Calu3 (cell line): Measurements from ENCODE around the gene SGCD. TPM values are rescaled to one million over a fixed set of nuclear protein-coding genes. Genes with fewer than 3 reads are reported as not detected.

Experiments
- BruUV-seq: library from RNA; stranded (reverse); fragments of 400-500 nt; replicated peaks from 2 replicates; lab custom pipeline; 2021; lab: Mats Ljungman, UMichigan
- CTCF ChIA-PET: fragments of 300-600 bp; sonication (Branson Sonifier 250); formaldehyde crosslinking; loops from one replicate; lab custom pipeline; 2022; ENCODE audit warnings: antibody characterized with exemption; lab: Charles Lee
- DNase-seq: peaks from one replicate; pipeline ENCODE4 v3.0.0; 2022
- H3K27ac Mint-ChIP-seq: one replicate; pipeline ENCODE4 v1.8.0; 2022; ENCODE audit warnings: mixed read lengths; ENCODE audit not compliant: unreplicated experiment
- H3K27me3 Mint-ChIP-seq: one replicate; pipeline ENCODE4 v1.8.0; 2022; ENCODE audit warnings: mixed read lengths; ENCODE audit not compliant: unreplicated experiment
- H3K36me3 Mint-ChIP-seq: one replicate; pipeline ENCODE4 v1.8.0; 2022; ENCODE audit warnings: mild to moderate bottlenecking, moderate library complexity, mixed read lengths; ENCODE audit not compliant: insufficient read depth, unreplicated experiment
- H3K4me1 Mint-ChIP-seq: one replicate; pipeline ENCODE4 v1.8.0; 2022; ENCODE audit warnings: mild to moderate bottlenecking, low read depth, mixed read lengths; ENCODE audit not compliant: unreplicated experiment
- H3K4me3 Mint-ChIP-seq: one replicate; pipeline ENCODE4 v1.8.0; 2022; ENCODE audit warnings: mild to moderate bottlenecking, low read depth, moderate library complexity, mixed read lengths; ENCODE audit not compliant: unreplicated experiment
- H3K9me3 Mint-ChIP-seq: one replicate; pipeline ENCODE4 v1.8.0; 2022; ENCODE audit warnings: low read depth, mixed read lengths; ENCODE audit not compliant: unreplicated experiment
- intact Hi-C: fragments of 100-400 bp; cut with micrococcal nuclease; formaldehyde crosslinking; loops from one replicate; pipeline ENCODE4 v1.10.0; 2022; ENCODE audit not compliant: unreplicated experiment
- total RNA-seq: library from RNA; stranded (reverse); gene quantifications from 2 replicates; pipeline ENCODE4 v1.2.3, GENCODE V29; 2022
- TF ChIP-seq, protein P1 (sequence below): fragments of 200-600 bp; IDR thresholded peaks from one replicate; pipeline ENCODE4 v1.8.0; 2022; ENCODE audit warnings: antibody characterized with exemption; ENCODE audit not compliant: unreplicated experiment

The SGCD gene
- total RNA-seq, 1 experiment from 2014 or later = not detected

DNA sequence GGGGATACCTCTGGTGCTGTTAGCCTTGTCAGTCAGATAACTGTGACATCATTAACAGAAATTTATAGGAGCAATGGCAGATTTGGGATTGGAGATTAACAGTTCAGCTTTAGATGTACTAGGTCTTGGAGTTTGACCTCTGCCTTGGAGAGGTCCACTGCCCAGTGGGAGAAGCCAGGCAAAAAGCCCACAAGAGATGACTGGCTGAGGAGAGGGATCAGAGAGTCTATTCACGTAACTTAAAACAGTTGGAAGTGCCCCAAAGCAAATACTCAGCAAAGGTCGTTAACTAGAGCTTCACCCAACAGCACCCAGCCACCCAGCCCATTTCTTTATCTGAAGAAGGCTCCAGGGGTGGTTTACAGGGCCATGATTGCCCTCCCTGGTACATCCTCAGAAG is 290.5 kb downstream of the SGCD start:
- no peaks in the 10 kb centered on the region for H3K9me3 Mint-ChIP-seq
- TF ChIP-seq, protein P1, sequence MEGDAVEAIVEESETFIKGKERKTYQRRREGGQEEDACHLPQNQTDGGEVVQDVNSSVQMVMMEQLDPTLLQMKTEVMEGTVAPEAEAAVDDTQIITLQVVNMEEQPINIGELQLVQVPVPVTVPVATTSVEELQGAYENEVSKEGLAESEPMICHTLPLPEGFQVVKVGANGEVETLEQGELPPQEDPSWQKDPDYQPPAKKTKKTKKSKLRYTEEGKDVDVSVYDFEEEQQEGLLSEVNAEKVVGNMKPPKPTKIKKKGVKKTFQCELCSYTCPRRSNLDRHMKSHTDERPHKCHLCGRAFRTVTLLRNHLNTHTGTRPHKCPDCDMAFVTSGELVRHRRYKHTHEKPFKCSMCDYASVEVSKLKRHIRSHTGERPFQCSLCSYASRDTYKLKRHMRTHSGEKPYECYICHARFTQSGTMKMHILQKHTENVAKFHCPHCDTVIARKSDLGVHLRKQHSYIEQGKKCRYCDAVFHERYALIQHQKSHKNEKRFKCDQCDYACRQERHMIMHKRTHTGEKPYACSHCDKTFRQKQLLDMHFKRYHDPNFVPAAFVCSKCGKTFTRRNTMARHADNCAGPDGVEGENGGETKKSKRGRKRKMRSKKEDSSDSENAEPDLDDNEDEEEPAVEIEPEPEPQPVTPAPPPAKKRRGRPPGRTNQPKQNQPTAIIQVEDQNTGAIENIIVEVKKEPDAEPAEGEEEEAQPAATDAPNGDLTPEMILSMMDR = no peak
- CTCF ChIA-PET = no interaction called here
- H3K4me3 Mint-ChIP-seq = no peak overlapping the region
- H3K27ac Mint-ChIP-seq = no peak overlapping the region
- intact Hi-C loops = no loop called here
- BruUV-seq = no TSS peak
- H3K27me3 Mint-ChIP-seq = peaks cover 15% of the 10 kb centered on the region
- no peak for DNase-seq
- H3K4me1 Mint-ChIP-seq = no peaks in the 10 kb centered on the region
- H3K36me3 Mint-ChIP-seq = no peaks in the 10 kb centered on the region

DNA sequence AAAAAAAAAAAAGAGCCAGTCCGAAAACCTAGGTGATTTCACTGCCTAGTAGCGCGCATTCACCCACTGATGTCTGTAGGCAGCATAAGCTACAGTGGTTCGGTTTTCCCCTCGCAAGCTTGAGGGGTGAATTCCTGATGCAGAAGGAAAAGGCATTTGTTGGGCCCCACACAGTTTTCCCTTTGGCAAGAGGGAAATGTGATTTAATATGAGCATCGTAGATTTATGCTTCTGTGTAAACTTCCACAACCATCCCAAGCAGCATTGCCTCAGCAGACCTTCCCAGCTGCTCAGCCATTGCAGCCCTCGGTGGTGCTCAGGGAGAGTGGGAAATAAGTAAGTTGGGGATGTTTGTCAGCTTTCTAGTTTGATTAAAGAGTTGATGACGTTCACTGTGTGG is 291.6 kb downstream of the SGCD start:
- no peaks in the 10 kb centered on the region for H3K9me3 Mint-ChIP-seq
- H3K27ac Mint-ChIP-seq = no peak overlapping the region

DNA sequence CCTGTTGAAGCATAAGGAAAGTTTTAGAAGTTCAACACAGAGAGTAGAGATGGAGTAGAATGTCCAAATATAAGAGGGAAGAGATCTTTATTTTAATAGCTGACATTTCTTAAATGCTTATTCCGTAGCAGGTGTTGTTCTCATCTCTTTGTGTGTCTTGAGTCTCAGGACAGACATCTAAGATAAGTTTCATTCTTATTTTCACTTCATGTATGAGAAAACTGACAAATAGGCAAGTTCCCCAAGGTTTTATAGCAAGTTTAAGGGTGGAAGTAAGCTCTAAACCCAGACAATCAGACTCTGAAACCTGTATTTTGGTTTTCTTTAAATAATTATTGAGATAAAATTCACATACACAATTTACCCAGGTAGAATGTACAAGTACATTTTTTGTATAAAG is 294.8 kb downstream of the SGCD start:
- Mint-ChIP-seq H3K9me3 (no peaks in the 10 kb centered on the region), H3K4me1 (no peaks in the 10 kb centered on the region), H3K27ac (no peak overlapping the region), H3K27me3 (peaks cover 15% of the 10 kb centered on the region), H3K36me3 (no peaks in the 10 kb centered on the region), H3K4me3 (no peak overlapping the region)
- no TSS peak for BruUV-seq
- TF ChIP-seq, protein P1 = no peak
- no peak for DNase-seq
- CTCF ChIA-PET = no interaction called here
- intact Hi-C loops = no loop called here

More for the DNA sequence above, 291.6 kb downstream of the SGCD start:
- TF ChIP-seq, protein P1 = no peak
- no TSS peak for BruUV-seq
- intact Hi-C loops = no loop called here
- Mint-ChIP-seq H3K36me3 (no peaks in the 10 kb centered on the region), H3K27me3 (peaks cover 15% of the 10 kb centered on the region), H3K4me3 (no peak overlapping the region), H3K4me1 (no peaks in the 10 kb centered on the region)
- CTCF ChIA-PET = no interaction called here
- no peak for DNase-seq

DNA sequence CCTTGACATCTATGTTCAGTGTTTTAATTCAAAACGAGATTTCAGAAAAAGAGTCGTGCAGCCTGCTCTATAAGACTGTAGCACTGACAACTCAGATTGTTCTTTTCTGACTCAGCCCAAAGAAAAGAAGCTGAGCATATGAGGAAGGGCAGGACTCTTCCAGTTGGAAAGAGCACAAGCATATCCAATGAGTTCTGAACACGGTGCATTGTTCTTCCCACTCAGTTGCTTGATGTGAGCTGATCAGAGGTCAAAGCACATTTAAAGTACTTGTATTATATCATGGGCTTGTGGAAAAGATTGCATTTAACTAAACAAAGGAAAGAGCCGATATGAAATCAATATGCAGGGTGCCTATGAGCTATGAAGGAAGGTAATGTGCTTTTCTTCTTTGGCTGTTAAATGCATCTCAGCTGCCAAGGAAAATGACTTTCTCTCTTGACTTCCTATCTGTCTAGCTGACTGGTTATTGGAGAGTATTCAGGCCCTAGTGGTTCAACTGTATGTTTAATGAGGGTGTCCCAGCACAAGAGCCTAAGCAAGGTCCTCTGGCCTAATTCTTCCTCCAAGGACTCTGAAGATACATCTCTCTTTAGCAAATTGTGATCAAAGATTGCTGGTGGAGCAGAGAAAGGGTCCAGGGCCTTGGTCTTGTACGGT is 296.5 kb downstream of the SGCD start:
- no peak for DNase-seq
- no peaks in the 10 kb centered on the region for H3K36me3 Mint-ChIP-seq
- H3K4me3 Mint-ChIP-seq = no peak overlapping the region
- intact Hi-C loops = no loop called here
- TF ChIP-seq, protein P1 = no peak
- CTCF ChIA-PET = no interaction called here
- H3K27ac Mint-ChIP-seq = no peak overlapping the region
- peaks cover 15% of the 10 kb centered on the region for H3K27me3 Mint-ChIP-seq
- no TSS peak for BruUV-seq
- no peaks in the 10 kb centered on the region for H3K4me1 Mint-ChIP-seq
- no peaks in the 10 kb centered on the region for H3K9me3 Mint-ChIP-seq
